SK-N-SH treated with all-trans-retinoic acid at 6 μM for 48 hours (cell line): Measurements from ENCODE around the gene WFDC10A.

Source experiments
- ARNTL ChIP-seq: fragments of 450-650 bp; formaldehyde crosslinking; IDR thresholded peaks from 2 replicates; pipeline ENCODE4 v1.5.0; 2020; ENCODE audit warnings: low read depth, mild to moderate bottlenecking, moderate library complexity, borderline replicate concordance
- PATZ1 ChIP-seq: fragments of 250-450 bp; sonication (Bioruptor Pico); IDR thresholded peaks from 2 replicates; pipeline ENCODE4 v1.8.0; 2020; ENCODE audit warnings: mild to moderate bottlenecking, moderate library complexity, borderline replicate concordance
- PPARA ChIP-seq: fragments of 250-450 bp; sonication (Bioruptor Pico); IDR thresholded peaks from 2 replicates; pipeline ENCODE4 v1.5.0; 2020; ENCODE audit warnings: mild to moderate bottlenecking, borderline replicate concordance
- SNAI2 ChIP-seq: fragments of 250-450 bp; sonication (Bioruptor Pico); IDR thresholded peaks from 2 replicates; pipeline ENCODE4 v1.5.0; 2020; ENCODE audit warnings: mild to moderate bottlenecking, moderate library complexity
- TCF4 ChIP-seq: fragments of 250-450 bp; sonication (Bioruptor Pico); IDR thresholded peaks from 2 replicates; pipeline ENCODE4 v1.8.0; 2021; ENCODE audit warnings: mild to moderate bottlenecking, moderate library complexity, borderline replicate concordance
- TOX ChIP-seq: fragments of 250-450 bp; sonication (Bioruptor Pico); IDR thresholded peaks from 2 replicates; pipeline ENCODE4 v1.8.0; 2021; ENCODE audit warnings: mild to moderate bottlenecking, moderate library complexity, borderline replicate concordance
- ZNF8 ChIP-seq: fragments of 450-650 bp; formaldehyde crosslinking; IDR thresholded peaks from 2 replicates; pipeline ENCODE4 v1.5.0; 2020; ENCODE audit warnings: mild to moderate bottlenecking, moderate library complexity
- TF ChIP-seq, protein P1 (sequence below): fragments of 250-450 bp; sonication (Bioruptor Pico); IDR thresholded peaks from 2 replicates; pipeline ENCODE4 v1.5.1; 2020; ENCODE audit warnings: low read depth, mild to moderate bottlenecking, moderate library complexity
- TF ChIP-seq, protein P2 (sequence below): fragments of 250-450 bp; sonication (Bioruptor Pico); IDR thresholded peaks from 2 replicates; pipeline ENCODE4 v1.5.1; 2021; ENCODE audit warnings: mild to moderate bottlenecking, moderate library complexity

DNA sequence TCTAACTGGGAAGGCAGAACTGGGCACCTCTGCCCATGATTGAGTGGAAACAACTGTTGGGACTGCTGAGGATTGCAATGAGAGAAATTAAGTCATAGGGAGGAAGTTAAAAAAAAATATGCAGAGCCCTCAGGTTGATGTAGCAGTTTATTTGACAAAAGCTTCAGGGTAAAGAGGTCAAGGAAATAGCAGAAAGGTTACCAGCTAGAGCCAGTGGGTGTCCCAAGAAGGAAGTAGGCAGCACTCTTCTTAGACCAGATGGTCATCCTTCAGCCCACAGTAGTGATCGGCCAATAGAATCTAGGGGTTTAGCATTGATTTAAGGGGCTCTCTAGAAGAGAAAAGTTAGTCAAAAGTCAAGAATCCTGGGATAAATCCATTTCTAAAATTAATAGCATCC, 21.7 kb upstream of the WFDC10A start:
- TF ChIP-seq ARNTL (CRISPR knock-in tag), result no peak
- no peak for TF ChIP-seq PATZ1 (CRISPR knock-in tag)
- no peak for TF ChIP-seq TOX (CRISPR knock-in tag)
- no peak for TF ChIP-seq PPARA
- no peak for TF ChIP-seq TCF4 (CRISPR knock-in tag)
- no peak for TF ChIP-seq ZNF8
- TF ChIP-seq, protein P1, sequence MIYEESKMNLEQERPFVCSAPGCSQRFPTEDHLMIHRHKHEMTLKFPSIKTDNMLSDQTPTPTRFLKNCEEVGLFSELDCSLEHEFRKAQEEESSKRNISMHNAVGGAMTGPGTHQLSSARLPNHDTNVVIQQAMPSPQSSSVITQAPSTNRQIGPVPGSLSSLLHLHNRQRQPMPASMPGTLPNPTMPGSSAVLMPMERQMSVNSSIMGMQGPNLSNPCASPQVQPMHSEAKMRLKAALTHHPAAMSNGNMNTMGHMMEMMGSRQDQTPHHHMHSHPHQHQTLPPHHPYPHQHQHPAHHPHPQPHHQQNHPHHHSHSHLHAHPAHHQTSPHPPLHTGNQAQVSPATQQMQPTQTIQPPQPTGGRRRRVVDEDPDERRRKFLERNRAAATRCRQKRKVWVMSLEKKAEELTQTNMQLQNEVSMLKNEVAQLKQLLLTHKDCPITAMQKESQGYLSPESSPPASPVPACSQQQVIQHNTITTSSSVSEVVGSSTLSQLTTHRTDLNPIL (CRISPR knock-in tag), result no peak
- TF ChIP-seq, protein P2, sequence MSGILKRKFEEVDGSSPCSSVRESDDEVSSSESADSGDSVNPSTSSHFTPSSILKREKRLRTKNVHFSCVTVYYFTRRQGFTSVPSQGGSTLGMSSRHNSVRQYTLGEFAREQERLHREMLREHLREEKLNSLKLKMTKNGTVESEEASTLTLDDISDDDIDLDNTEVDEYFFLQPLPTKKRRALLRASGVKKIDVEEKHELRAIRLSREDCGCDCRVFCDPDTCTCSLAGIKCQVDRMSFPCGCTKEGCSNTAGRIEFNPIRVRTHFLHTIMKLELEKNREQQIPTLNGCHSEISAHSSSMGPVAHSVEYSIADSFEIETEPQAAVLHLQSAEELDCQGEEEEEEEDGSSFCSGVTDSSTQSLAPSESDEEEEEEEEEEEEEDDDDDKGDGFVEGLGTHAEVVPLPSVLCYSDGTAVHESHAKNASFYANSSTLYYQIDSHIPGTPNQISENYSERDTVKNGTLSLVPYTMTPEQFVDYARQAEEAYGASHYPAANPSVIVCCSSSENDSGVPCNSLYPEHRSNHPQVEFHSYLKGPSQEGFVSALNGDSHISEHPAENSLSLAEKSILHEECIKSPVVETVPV (CRISPR knock-in tag), result no peak
- TF ChIP-seq SNAI2 (CRISPR knock-in tag), result no peak
